Spinal cord (tissue), 10 donors: ENCODE measurements around the gene PKP1. TPM values are rescaled to one million over a fixed set of nuclear protein-coding genes. Genes with fewer than 3 reads are reported as not detected.
"Not testable (repeated sequence)": the region's sequence is repeated elsewhere in the genome, so short reads cannot be mapped to it uniquely, and the experiment has no call there.

Experiments
- DNase-seq, 6 donors: peaks; one replicate each; pipeline versions ENCODE4 v3.0.0 to v3.0.0-alpha.2; 2013 to 2015; ENCODE audit warnings: low spot score in 6 of 6, low read depth in 4 of 6
- H3K27ac ChIP-seq: one replicate; pipeline ENCODE4 v1.5.1; 2013; ENCODE audit warnings: low read depth, low read length, control low read depth
- H3K27me3 ChIP-seq: one replicate; pipeline ENCODE4 v1.6.1; 2013; ENCODE audit warnings: low read length; ENCODE audit not compliant: control insufficient read depth, insufficient read depth
- H3K36me3 ChIP-seq: one replicate; pipeline ENCODE4 v1.6.1; 2013; ENCODE audit warnings: low read length; ENCODE audit not compliant: control insufficient read depth, insufficient read depth
- H3K4me1 ChIP-seq: one replicate; pipeline ENCODE4 v1.6.1; 2013; ENCODE audit warnings: low read length; ENCODE audit not compliant: control insufficient read depth, insufficient read depth
- H3K4me3 ChIP-seq: one replicate; pipeline ENCODE4 v1.5.1; 2013; ENCODE audit warnings: low read depth, low read length, control low read depth
- H3K9me3 ChIP-seq: one replicate; pipeline ENCODE4 v1.6.1; 2013; ENCODE audit warnings: low read length; ENCODE audit not compliant: control insufficient read depth, insufficient read depth
- WGBS: methylation state at CpG from one replicate; pipeline ENCODE4 v1.1.5; 2013; ENCODE audit warnings: missing lambda C conversion rate; ENCODE audit not compliant: insufficient coverage; 5-methylcytosine and 5-hydroxymethylcytosine counted together
- long read RNA-seq, 4 donors: transcript quantifications; one replicate each; lab custom pipeline, GENCODE V29; 2026
- polyA plus RNA-seq, 2 donors: library from polyadenylated mRNA; unstranded; fragments of 120-200 nt; gene quantifications; one replicate each; pipeline ENCODE4 v1.2.1, GENCODE V29; 2013; ENCODE audit not compliant: insufficient read length in 2 of 2
- total RNA-seq, 2 donors: library from RNA; depleted of rRNA in 1 of 2; stranded (reverse); fragments of 120-200 nt in 1 of 2; fragments of >200 nt in 1 of 2; gene quantifications; one replicate each; pipeline versions ENCODE4 v1.2.3 to v1.2.4, GENCODE V29; 2013 to 2014
- donor health status: healthy.

PKP1 gene
- total RNA-seq (under 1 TPM; 0.22 to 0.99 TPM), polyA plus RNA-seq (1 to 10 TPM in 1 of 2 donors, under 1 TPM in 1; 0.98 to 1.2 TPM)
- long read RNA-seq, donor 1, result 0 reads
- long read RNA-seq, donor 2, result 0 reads
- long read RNA-seq, donor 3, result 0 reads
- long read RNA-seq, donor 4, result 0 reads

GRCh38 chr1:201282931-201283829 lies at the start of gene PKP1:
Gene PKP1, plus strand, starts transcription at chr1:201283506. Its CDS starts 197 bp downstream, at chr1:201283703.
- H3K27me3 ChIP-seq, result peaks cover 35% of the 10 kb centered on the region
- no peak within 1 kb of the TSS for H3K4me3 ChIP-seq

GRCh38 chr1:201239646-201240045 lies 43.7 kb upstream of the PKP1 start:
- 92% methylated on average over 4 of the region's 11 CpGs for WGBS
- DNase-seq, H3K9me3 ChIP-seq, H3K27me3 ChIP-seq, H3K27ac ChIP-seq, H3K4me3 ChIP-seq, H3K4me1 ChIP-seq, H3K36me3 ChIP-seq: not testable (repeated sequence)

More at GRCh38 chr1:201282931-201283829, at the start of gene PKP1:
- peak in 2 of 6 donors; percentile 46 to 51 for DNase-seq
- no peaks in the 10 kb centered on the region for H3K9me3 ChIP-seq
- 4% methylated on average over 55 of the region's 55 CpGs for WGBS
- H3K36me3 ChIP-seq, result peaks cover 3% of the 10 kb centered on the region
- no peak within 1 kb of the TSS for H3K27ac ChIP-seq
- peaks cover 19% of the 10 kb centered on the region for H3K4me1 ChIP-seq

GRCh38 chr1:201240171-201240570 lies 43.1 kb upstream of the PKP1 start:
- H3K4me1 ChIP-seq, result no peaks in the 10 kb centered on the region
- H3K4me3 ChIP-seq, result no peak overlapping the region
- H3K27ac ChIP-seq, result no peak overlapping the region
- no peaks in the 10 kb centered on the region for H3K36me3 ChIP-seq
- H3K27me3 ChIP-seq, result no peaks in the 10 kb centered on the region
- H3K9me3 ChIP-seq, result no peaks in the 10 kb centered on the region
- no peak for DNase-seq
- WGBS, result no CpG with 5 or more reads among the region's 3 CpGs

- H3K4me3 ChIP-seq, result no peak overlapping the region
- DNase-seq, result no peak
- H3K9me3 ChIP-seq, result no peaks in the 10 kb centered on the region
- no peaks in the 10 kb centered on the region for H3K4me1 ChIP-seq
- WGBS, result no CpG with 5 or more reads among the region's 2 CpGs
- H3K27me3 ChIP-seq, result no peaks in the 10 kb centered on the region
- no peak overlapping the region for H3K27ac ChIP-seq
- no peaks in the 10 kb centered on the region for H3K36me3 ChIP-seq
These were observed 41.6 kb upstream of the PKP1 start for GRCh38 chr1:201241736-201242135.

- no peak overlapping the region for H3K4me3 ChIP-seq
- no peak for DNase-seq
- no peak overlapping the region for H3K27ac ChIP-seq
- H3K9me3 ChIP-seq, result no peaks in the 10 kb centered on the region
- no peaks in the 10 kb centered on the region for H3K27me3 ChIP-seq
- H3K36me3 ChIP-seq, result no peaks in the 10 kb centered on the region
- no CpG with 5 or more reads among the region's 1 CpG for WGBS
- no peaks in the 10 kb centered on the region for H3K4me1 ChIP-seq
These were observed 38.2 kb upstream of the PKP1 start for GRCh38 chr1:201245082-201245481.

- 93% methylated on average over 9 of the region's 14 CpGs for WGBS
- no peaks in the 10 kb centered on the region for H3K9me3 ChIP-seq
- H3K4me3 ChIP-seq, result no peak overlapping the region
- peaks cover 5% of the 10 kb centered on the region for H3K4me1 ChIP-seq
- H3K27ac ChIP-seq, result no peak overlapping the region
- H3K27me3 ChIP-seq, result no peaks in the 10 kb centered on the region
- no peak for DNase-seq
- H3K36me3 ChIP-seq, result no peaks in the 10 kb centered on the region
These were observed 34.4 kb upstream of the PKP1 start for GRCh38 chr1:201248721-201249559.

GRCh38 chr1:201250326-201251011 lies 32.8 kb upstream of the PKP1 start:
- Histone ChIP-seq H3K4me3 (no peak overlapping the region), H3K27ac (no peak overlapping the region), H3K4me1 (peaks cover 5% of the 10 kb centered on the region), H3K9me3 (no peaks in the 10 kb centered on the region), H3K36me3 (no peaks in the 10 kb centered on the region), H3K27me3 (no peaks in the 10 kb centered on the region)
- no peak for DNase-seq
- WGBS, result 73% methylated on average over 10 of the region's 10 CpGs

GRCh38 chr1:201251411-201251810 lies 31.9 kb upstream of the PKP1 start:
- 83% methylated on average over 2 of the region's 2 CpGs for WGBS
- Histone ChIP-seq H3K27me3 (no peaks in the 10 kb centered on the region), H3K4me3 (no peak overlapping the region), H3K36me3 (no peaks in the 10 kb centered on the region), H3K4me1 (peaks cover 5% of the 10 kb centered on the region), H3K9me3 (no peaks in the 10 kb centered on the region), H3K27ac (no peak overlapping the region)
- no peak for DNase-seq

- DNase-seq, result no peak
- H3K36me3 ChIP-seq, result no peaks in the 10 kb centered on the region
- H3K9me3 ChIP-seq, result no peaks in the 10 kb centered on the region
- no peaks in the 10 kb centered on the region for H3K27me3 ChIP-seq
- no peak overlapping the region for H3K4me3 ChIP-seq
- H3K27ac ChIP-seq, result no peak overlapping the region
- WGBS, result 86% methylated on average over 10 of the region's 11 CpGs
- peaks cover 5% of the 10 kb centered on the region for H3K4me1 ChIP-seq
These were observed 31.4 kb upstream of the PKP1 start for GRCh38 chr1:201251851-201252430.
